Measurements from ENCODE around the gene SAMD4B.
"Not testable (repeated sequence)": the region's sequence is repeated elsewhere in the genome, so short reads cannot be mapped to it uniquely, and the experiment has no call there.

Gene SAMD4B

DNA sequence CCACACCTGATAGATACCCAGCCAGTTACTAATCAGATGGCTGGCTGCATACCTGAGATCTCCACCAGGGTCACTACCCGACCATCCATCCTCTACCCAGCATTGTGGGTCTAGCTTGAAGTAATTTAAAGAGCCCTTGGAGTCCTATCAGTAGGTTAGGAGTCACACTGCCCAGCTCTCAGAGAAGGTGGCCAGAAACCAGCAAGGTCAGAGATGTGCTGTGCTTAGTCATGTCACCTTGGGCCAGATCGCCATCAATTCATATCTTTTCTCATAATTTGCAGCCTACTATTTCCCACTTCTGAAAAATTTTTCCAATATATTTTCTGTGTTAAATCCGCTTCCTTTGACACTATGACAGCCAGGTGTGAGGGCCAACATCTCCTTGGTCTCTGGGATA, 13.9 kb downstream of the SAMD4B start:
- no peak for DNase-seq
- intact Hi-C loops (cut with DNase I), result no loop called here

DNA sequence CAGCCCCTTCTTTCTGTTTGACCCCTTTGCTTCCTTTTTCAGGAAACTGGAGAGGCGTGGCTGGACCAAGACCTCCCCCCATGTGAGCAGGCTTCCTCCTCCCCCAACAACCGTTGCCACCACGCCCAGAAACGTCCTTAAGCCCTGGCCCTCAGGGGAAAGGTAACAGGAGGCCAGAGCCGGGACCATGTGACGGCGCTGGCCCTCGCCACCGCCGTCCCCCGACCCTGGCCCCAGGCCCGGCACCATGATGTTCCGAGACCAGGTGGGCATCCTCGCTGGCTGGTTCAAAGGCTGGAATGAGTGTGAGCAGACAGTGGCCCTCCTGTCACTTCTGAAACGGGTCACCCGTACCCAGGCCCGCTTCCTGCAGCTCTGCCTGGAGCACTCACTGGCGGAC, 14.4 kb downstream of the SAMD4B start:
- DNase-seq, result no peak
- intact Hi-C loops (cut with DNase I), result no loop called here

DNA sequence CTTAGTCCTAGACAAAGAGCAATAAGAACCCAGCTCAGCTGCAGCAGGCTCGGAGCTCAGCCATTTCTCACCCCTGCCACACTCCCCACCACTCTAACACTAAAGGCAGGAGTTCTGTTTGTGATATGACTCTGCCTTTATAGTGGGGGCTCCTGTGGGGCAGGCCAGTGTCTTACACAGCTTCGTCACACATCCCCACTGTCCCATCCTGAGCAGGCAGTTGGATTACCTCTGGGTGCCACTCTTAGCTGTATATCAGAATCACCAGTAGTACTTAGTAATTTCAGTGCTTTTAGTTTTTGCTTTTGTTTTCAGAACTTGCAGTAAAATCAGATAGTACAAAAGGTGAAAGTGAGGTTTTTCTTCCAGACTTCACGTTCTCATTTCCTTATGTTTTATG, 16.8 kb downstream of the SAMD4B start:
- no peak for DNase-seq
- intact Hi-C loops (cut with DNase I), result no loop called here

DNA sequence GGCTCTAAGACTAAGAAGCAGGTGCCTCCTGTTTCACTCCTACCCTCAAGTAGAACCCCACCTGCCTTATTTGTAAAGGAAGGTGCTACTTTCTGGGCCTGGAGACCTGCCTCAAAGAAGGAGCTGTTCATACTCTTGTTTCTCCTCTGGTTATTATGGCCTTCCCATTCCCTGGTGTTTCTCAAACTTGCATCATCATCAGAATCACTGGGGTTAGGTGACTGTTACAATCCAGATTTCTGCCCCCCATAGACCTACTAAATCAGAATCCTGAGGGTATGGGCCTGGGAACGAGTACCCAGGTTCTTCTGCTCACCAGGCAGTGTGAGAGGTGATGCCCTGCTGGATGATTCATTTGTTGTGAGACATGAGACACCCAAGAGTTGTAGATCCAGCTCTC, 18.4 kb downstream of the SAMD4B start:
- no peak for DNase-seq
- intact Hi-C loops (cut with DNase I), result no loop called here

DNA sequence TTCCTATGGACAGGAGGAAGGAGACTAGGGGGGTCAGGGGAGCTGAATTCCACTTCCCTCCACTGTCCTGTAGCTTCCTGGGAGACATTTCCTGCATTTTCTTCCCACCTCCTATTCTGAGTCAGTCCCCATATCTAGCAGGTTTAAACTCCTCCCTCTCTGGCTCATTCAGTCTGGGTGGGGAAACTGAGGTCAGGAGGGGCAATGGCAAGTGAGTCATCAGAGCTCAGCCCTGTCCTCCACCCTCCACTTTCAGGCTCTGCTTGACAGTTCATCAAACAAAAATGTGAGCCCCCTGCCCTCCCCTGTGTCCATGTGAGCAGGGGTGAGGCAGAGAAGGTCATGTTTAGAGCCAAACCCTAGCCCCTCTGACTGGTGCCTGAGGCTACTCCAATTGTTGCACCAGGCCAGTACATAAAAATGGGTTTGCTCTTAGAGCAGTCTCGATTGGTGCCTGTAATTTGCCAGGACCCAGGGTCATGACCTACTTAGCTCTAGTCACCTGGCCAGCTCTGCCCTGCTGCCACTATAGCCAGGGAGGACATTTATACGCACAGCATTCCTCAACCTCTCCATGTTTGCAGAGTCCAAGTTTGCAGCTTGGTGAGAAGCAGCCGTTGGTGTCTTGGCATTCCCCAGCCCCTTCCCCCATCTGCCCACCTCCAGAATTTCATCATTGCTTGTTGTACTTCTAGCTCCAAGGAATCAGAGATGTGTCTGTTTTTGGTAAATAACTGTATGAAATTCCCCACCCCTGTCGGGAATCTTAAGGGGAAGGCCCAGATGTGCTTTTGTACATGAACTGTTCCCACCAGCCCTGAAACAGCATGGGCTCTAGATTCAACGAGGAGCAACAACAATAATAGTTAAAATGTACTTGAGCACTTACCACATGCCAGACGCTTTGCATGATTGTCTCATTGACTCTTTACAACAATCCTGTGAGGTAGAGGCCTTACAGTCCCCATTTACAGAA, 20.7 kb downstream of the SAMD4B start:
- intact Hi-C loops (cut with DNase I), result no loop called here
- DNase-seq, result no peak

DNA sequence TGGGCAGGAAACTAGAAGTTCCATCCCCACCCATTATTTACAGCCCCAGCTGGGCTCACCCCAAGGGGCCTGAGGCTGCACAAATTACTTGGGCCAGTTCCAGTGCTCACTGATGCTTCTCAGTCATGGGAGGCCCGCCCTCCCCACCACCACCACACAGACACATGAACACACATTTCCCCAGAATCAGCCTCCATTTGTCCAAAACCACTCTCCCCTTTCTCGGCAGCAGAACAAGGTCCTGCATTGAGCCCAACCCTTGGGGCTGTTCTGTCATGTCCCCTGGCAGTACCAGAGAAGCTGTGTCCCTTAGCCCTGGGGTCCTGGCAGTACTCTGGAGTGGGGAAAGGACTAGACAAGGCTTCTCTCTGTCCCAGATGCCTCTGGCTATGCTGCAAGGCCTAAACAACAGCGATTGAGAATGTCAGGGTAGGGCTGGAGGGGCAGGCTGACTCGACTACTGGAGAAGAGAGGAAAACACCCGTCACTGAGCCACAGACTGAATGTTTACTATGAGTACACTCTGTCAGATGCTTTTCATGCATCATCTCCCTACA, 21.8 kb downstream of the SAMD4B start:
- intact Hi-C loops (cut with DNase I), result no loop called here
- peak; percentile 31 to 95 (median 82) for DNase-seq

DNA sequence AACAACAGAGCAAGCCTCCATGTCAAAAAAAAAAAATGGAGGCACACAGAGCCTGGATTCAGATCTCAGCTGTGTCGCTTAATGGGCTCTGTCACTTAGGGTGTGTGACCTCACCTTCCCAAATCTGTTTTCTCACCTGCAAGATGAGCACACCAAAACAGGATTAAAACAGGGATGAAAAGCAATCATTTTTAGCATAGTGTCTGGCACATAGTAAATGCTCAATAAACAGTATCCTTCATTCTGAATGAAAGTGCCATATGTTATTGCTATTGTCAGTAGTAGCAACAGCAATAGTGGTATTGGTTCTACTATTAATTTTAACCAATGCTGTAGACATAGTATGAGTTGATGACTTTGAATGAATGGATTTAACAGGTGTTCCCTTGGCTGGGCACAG, 23.3 kb downstream of the SAMD4B start:
- DNase-seq, result no peak
- intact Hi-C loops (cut with DNase I), result no loop called here

DNA sequence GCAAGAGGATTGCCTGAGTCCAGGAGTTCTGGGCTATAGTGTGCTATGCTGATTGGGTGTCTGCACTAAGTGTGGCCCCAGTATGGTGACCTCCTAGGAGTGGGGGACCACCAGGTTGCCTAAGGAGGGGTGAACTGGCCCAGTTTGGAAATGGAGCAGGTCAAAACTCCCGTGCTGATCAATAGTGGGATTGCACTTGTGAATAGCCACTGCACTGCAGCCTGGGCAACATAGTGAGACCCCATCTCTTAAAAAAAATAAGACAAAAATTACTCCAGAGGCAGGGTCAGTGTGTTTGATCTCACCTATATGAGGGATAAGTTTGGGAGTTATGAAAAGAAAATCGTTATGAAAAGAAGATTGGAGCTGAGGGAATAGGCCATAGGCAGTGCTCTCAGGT, 27.0 kb downstream of the SAMD4B start:
- intact Hi-C loops (cut with DNase I), result no loop called here
- DNase-seq, result no peak

DNA sequence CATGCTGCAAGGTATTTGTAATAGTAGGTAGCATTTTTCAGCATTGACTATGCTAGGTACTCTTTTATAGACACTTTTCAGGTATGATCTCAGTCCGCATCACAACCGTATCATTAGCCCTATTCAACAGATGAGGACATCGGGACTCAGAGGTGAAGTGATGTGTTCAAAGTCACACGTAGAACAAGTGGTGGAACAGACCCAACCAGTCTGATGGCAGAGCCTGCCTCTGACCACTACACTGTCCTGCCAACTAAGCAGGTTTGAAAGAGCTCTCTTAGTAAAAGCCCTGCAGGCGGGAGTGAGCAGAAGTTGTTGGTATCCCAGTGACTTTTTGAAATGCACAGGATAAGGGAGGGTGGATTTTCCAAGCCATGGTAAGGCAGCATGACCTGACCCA, 28.5 kb downstream of the SAMD4B start:
- intact Hi-C loops (cut with DNase I), result no loop called here
- DNase-seq, result no peak

DNA sequence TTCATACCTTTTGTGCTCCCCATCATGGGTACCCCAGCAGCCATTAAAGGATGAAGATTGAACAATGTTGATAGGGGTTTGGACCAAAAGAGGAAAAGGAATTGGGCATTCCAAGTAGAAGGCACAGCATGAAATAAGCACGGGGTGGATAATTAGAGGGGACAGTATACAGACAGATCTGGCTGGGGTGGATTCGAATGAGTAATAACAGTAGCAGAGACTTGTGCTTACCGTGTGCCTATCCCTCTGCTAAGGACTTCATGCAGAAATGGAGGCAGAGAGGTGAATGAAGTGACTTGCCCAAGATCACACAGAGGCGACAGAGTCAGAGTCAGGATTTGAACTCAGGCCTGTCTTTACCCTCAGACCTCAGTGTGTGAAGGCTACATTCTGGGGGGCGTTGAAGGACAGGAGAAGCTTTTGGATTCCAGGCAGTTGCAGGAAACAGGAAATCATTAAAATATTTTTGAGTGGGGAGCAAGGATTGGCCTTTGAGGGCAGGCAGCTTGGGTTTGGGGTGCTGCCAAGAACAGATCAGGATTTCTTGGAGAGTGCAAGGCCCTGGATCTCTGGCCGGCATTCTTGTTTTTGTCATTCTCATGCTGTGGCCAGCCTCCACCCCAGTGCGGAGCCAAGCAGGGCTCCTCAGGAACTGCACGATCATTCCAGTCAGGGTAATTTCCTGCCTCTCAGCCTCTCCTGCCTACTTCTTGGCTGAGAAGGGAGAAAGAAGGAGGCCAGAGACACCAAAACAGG, 30.0 kb downstream of the SAMD4B start:
- DNase-seq, result peak in 36 of 42 donors; percentile 16 to 85 (median 56)
- intact Hi-C loops (cut with DNase I), result no loop called here

DNA sequence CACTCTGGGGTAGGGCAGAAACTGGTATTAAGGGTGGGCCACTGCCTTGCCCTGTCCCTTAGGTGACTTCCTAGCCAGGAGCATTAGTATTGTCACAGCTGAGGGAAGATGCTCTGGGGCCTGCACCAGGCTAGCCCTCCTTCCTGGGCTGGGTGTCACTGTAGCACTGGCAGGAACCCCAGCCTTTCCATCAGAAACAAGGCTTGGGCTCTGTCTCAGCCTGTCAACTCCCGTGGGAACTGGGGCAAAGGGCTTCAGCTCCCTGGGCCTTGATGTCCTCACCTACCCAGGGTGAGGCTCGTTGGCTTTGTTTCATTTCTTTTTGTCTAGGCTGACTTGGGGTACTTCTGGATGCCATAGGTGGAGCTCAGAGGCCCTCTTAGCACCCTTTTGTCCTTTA, 30.7 kb downstream of the SAMD4B start:
- DNase-seq, result peak in 4 of 42 donors; percentile 19 to 40 (median 36)

DNA sequence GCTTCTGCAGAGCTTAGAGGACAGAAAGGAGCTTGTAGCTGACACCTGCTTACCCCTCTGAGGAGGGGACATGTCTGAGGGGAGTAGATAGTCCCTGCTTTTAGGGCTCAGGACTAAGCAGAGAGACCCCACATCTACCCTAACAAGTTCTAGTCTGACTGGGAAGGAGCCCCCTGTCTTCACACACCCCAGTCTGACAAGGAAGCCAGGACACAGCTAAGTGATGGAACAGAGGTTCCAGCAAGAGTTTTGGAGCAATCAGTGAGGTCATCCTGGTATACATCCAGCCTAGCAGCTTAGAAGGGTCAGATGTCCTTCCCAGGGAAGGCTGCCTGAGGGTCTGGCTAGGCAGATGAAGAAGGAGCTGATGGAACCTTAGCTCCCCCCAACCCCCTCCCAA, 33.7 kb downstream of the SAMD4B start:
- intact Hi-C loops (cut with DNase I), result no loop called here
- DNase-seq, result no peak

More for the DNA sequence above, 30.7 kb downstream of the SAMD4B start:
- intact Hi-C loops (cut with DNase I), result no loop called here

DNA sequence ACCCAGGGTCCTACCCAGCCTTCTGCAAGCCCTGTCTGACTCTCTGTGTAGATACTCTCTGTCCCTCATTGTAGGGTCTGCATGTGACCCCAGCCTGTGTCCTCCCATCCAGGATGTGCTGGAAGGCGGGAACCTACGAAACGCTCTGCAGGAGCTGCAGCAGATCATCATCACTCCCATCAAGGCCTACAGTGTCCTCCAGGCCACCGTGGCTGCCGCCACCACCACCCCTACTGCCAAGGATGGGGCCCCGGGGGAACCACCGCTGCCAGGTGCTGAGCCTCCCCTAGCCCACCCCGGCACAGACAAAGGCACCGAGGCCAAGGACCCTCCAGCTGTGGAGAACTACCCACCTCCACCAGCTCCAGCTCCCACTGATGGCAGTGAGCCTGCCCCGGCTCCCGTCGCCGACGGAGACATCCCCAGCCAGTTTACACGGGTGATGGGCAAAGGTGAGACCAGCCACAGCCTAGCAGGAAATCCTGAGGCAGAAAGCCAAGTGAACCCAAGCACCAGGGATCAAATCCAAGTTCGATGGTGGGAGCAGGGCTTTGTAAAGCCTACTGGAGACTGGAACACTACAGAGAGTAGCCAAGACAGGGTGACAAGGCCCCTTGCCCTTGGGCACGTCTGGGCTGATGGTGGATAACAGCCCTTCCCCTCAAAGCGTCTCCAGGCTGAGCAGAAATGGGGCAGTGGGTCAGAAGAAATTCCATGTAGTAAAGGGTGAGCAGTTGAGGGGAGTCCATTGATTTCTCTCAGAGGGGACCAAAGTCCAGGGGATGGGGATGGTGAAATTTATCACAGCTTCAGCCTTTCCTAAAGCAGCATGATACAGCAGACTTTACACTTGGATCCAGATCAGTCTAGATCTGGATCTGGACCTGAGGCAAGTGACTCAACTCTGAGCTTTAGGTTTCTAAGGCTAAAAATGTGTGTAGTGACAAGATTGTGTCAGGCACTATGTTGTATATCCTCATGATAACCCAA, 35.4 kb downstream of the SAMD4B start:
- no peak for DNase-seq
- intact Hi-C loops (cut with DNase I), result no loop called here

DNA sequence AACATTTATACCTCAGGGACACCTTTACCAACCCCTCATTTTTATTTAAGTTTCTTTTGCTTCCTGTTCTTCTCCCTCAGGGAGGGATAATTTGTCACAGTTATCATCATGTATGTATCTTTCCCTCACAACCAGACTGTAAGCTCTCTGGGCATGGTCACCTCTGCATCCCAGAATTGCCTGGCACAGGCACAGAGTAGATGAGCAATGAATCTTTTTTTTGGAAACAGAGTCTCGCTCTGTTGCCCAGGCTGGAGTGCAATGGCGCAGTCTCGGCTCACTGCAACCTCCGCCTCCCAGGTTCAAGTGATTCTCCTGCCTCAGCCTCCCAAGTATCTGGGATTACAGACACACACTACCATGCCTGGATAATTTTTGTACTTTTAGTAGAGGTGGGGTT, 37.1 kb downstream of the SAMD4B start:
- DNase-seq; intact Hi-C loops (cut with DNase I): not testable (repeated sequence)

DNA sequence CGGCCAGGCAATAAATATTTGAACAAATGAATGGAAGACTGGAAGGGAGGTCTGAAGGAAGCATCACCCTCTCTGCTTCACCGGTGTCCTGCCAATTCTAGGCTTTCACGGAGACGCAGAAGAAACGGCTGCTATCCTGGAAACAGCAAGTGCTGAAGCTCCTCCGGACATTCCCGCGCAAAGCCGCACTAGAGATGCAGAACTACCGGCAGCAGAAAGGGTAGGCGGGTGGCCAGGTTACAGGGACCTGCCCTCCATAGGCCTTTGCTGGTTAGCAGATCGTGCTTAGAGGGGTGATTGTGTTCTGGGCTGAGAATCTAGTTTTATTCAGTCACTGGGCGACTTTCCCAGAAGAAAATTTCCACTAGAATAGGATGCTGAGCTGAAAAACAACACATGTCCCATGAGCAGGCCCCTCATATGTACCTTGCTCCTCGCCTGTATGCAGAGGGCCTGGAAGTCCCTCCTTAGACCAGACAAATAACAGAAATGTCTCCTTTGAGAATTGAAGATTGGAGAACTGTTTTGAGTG, 37.7 kb downstream of the SAMD4B start:
- DNase-seq, result peak in 2 of 42 donors; percentile 48 to 49
- intact Hi-C loops (cut with DNase I), result no loop called here

DNA sequence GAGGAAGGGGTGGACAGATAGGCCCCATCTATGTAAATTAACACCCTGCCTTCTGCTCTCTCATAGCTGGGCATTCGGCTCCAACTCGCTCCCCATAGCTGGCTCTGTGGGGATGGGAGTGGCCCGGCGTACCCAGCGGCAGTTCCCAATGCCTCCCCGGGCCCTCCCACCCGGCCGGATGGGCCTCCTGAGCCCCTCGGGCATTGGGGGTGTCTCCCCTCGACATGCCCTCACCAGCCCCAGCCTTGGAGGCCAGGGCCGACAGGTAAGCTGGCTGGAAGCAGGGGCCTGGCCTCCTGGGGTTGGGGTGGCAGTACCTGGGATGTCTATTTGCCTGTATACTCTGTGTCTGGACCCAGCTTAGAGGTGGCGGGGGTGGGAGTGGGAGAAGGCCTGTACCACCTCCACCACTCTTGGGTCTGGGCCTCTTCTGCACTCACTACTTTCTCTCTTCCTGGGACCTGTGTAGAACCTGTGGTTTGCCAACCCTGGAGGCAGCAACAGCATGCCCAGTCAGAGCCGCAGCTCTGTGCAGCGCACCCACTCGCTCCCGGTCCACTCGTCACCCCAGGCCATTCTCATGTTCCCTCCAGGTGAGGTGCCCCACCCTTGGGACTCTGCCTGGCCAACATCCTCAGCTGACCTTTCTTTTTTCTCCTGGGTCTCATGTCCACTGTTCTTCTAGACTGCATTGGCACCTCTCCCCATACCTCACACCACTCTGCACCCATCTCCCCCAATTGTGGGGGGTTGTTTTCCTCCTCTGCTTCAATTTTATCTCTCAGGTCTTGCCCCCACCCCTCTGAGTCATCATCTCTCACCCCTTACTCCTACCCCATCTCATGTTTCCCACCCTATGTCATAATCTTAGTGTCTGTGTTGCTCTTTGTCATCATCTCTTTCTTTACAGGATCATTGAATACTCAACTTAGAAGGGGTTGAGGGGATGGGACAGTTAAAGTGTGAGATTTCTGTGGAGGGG, 38.6 kb downstream of the SAMD4B start:
- DNase-seq, result no peak
- intact Hi-C loops (cut with DNase I), result no loop called here

DNA sequence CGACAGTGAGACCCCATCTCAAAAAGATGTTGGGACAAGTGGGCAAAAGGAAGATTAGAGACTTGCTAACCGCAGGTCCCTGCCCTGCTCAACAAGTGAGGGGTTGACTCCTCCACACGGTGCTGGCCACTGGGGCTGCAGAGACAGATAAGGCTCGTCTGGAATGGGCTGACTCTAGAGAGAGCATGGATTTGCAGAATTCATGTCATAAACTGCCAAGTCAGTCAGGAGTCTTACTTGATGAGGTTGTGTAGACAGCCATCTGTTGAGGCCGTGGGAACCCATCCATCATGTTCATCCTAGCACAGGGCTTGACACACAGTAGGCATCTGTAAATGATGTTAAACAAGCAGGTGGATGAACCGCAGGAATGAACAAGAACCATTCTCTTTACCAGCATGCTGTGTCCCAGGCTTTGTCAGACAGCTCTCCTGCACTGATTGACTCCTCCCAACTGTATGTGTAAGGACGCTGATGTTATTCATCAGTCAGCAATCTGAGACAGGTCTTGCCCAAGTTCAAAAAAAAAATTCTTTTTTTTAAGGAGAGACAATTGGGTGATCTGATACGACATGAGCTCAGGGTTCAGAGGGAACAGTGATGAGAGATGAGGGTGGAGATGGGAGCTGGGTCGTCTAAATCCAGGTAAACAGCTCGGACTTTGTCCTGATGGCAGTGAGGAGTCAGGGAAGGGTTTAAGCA, 39.8 kb downstream of the SAMD4B start:
- no peak for DNase-seq
- intact Hi-C loops (cut with DNase I), result no loop called here

Measured in head of caudate nucleus (tissue), 42 donors.